ENCODE measurements around the gene JMJD4.

- no peak for TF ChIP-seq CTCF (IDR thresholded peaks at IDR 0.05; ENCODE audit: low read length)
- no peak for TF ChIP-seq EZH2phosphoT487 (IDR thresholded peaks at IDR 0.05; ENCODE audit: low read length)
These were observed 36.7 kb upstream of the JMJD4 start for GRCh38 chr1:227771771-227772170.

All from MM.1S (cell line).